Fibroblast of the conjunctiva (primary cell): ENCODE measurements around the gene KIF1A.
A peak's percentile ranks its signal among the peaks of the same experiment; 100 is the strongest.
"Not testable (repeated sequence)": the region's sequence is repeated elsewhere in the genome, so short reads cannot be mapped to it uniquely, and the experiment has no call there.

Experiments used
- DNase-seq: peaks from one replicate; pipeline ENCODE4 v3.0.0-alpha.2; 2010; ENCODE audit warnings: low read depth

Gene KIF1A

GRCh38 chr2:240846873-240847595 is 27.0 kb upstream of the KIF1A start:
- DNase-seq, result no peak

- not testable (repeated sequence) for DNase-seq
Observed at GRCh38 chr2:240846309-240846708, 26.3 kb upstream of the KIF1A start.

- peak; percentile 35 for DNase-seq
Observed at GRCh38 chr2:240840435-240841060, 20.5 kb upstream of the KIF1A start.

- DNase-seq, result no peak
Observed at GRCh38 chr2:240839152-240840143, 19.4 kb upstream of the KIF1A start.

GRCh38 chr2:240837621-240838020 is 17.6 kb upstream of the KIF1A start:
- no peak for DNase-seq

GRCh38 chr2:240836781-240837467 is 16.9 kb upstream of the KIF1A start:
- no peak for DNase-seq

- no peak for DNase-seq
Observed at GRCh38 chr2:240835528-240835927, 15.5 kb upstream of the KIF1A start.

GRCh38 chr2:240834377-240834975 is 14.5 kb upstream of the KIF1A start:
- DNase-seq, result no peak

GRCh38 chr2:240833724-240834285 is 13.8 kb upstream of the KIF1A start:
- DNase-seq, result no peak

- DNase-seq, result no peak
Observed at GRCh38 chr2:240832921-240833494, 13.0 kb upstream of the KIF1A start.

- peak; percentile 83 for DNase-seq
Observed at GRCh38 chr2:240832205-240832727, 12.2 kb upstream of the KIF1A start.

- no peak for DNase-seq
Observed at GRCh38 chr2:240831594-240832204, 11.7 kb upstream of the KIF1A start.

- no peak for DNase-seq
Observed at GRCh38 chr2:240825476-240825875, 5.5 kb upstream of the KIF1A start.

GRCh38 chr2:240823449-240824336 is 3.7 kb upstream of the KIF1A start:
- no peak for DNase-seq

- no peak for DNase-seq
Observed at GRCh38 chr2:240822280-240822847, 2.3 kb upstream of the KIF1A start.

- DNase-seq, result no peak
Observed at GRCh38 chr2:240821429-240821778, 1.4 kb upstream of the KIF1A start.

GRCh38 chr2:240820607-240821428 is 799 bp upstream of the KIF1A start:
- no peak for DNase-seq
